GM21390 (cell line): Measurements from ENCODE around the gene ITPR2.

ENCODE experiments used
- ATAC-seq: cut with Tn5 transposase; IDR thresholded peaks from one replicate; pipeline ENCODE4 v1.9.1; 2021; ENCODE audit not compliant: unreplicated experiment

Gene ITPR2

DNA sequence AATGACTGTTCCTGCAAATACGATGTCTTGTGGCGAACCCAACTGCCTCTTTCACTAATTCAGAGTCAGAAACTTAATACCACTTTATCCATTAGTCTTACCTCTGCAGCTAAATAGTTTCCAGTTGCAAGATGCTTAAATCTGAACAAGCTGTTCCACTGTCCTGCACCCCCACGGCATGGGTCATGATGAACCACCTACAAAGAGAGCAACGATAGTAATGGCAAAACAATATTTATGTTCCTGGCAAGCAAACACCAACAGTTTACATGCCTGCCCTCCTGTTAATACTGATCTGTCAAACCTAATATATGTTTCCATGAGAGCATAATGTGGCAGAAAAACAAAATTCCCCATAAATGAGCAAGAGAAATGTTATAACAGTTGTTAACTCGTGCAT lies 121.9 kb downstream of the ITPR2 start:
- ATAC-seq, result no peak

DNA sequence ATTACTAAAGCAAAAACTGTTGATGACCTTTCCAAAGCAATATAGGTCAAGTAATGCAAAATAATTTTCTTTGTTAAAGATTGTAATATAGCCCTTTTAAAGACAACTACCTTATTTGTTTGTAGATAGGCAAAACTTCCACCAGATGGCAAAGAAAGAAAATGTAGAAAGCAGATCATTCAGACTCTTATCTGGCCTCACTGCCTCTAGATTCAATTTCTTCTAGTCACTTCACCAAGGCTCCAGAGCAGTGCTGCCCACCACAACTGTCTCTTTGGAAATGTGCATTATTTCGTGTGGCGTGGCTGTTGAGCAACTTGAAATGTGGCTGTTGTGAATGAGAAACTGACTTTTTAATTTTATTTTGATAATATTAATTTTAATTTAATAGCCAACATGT lies 127.1 kb downstream of the ITPR2 start:
- ATAC-seq, result no peak

DNA sequence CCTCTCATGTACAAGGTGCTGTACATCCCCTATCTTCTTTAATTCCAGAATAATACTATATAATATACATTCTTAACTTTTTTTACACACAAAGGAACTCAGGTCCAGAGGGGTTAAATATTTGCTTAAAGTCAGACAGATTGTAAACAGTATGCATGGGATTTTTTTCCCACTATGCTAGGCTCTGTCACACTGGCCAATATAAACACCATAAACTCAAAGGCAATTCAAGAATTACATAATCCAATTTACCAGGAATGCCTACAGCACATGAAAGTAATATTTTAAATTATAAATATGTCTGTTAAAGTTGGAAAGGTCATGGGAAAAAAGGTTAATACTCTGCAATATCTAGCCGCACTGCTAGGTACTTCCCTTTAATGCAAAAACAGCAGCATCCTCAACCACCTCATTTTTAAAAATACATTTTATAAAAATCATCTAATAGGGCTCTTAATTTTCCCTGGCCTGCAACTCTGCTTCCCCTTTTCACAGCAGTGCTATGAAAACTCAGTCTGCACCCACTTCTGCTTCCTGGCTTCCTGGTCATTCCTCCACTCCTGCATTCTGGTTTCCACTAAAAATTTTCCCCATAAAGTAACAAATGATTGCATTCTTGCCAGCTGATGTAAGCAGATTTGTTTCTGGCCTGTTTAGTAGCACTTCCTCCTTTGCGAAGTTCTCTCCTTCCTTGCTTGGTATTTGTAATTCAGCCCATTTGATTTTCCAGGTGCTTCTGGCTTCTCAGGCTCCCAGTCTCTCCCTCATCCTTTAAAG lies 128.1 kb downstream of the ITPR2 start:
- no peak for ATAC-seq

DNA sequence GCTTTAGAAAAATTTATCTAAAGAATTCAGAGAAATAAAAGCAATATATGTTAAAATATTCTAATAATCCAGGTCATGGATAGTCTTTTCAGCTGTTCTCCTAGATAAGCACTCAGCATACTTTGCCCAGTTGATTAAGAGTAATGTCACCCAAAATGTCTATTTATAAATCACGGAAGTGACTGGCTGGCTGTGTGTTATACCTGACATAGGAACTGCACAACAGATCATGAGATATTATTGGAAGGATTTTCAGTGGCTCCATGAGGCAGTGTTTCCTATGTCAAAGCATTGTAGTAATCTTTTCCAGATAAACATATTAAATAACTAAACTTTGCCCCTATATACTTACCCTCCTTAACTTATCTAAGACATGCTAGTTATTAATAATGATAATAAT lies 128.8 kb downstream of the ITPR2 start:
- no peak for ATAC-seq

DNA sequence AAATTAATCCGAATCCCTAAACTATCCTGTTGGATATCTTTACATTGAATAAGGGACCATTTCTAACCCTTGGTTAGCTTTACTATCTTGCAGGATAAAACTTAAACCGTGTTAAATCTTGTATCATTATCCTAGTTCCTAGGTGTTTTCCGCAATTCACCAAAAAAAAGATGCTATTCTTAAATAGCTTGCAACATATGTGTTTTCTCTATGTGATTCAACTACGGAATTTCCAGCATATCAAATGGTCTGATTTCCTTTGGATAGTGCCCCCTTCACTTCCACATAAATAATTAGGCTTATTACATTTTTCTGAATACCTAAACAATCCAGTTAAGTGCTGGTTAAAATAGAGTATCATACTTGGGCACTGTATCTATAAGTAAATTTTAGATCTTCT lies 130.3 kb downstream of the ITPR2 start:
- ATAC-seq, result no peak

DNA sequence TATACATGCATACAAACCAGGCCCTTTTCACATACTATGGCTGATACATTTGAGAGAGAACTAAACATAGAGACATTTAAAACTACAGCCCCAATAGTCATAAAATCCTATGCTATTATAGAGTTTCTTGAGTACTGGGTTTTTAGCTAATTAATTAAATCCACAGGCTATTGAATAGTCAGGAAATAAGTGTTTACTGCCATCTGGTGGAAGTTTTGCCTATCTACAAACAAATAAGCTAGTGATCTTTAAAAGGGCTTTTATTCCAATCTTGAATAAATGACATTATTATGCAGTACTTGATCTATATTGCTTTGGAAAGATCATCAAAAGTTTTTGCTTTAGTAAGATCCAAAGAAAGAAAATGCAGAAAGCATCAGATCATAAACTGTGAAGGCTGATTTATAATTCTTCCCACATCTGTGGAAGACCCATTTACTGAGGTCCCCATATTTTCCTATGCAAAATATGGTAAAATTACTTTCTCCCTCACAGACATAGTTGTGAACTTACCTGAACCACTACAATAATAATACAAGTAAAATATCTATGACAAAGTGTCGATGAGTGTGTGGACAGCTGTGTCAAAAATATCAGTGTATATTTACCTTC lies 131.3 kb downstream of the ITPR2 start:
- ATAC-seq, result no peak

DNA sequence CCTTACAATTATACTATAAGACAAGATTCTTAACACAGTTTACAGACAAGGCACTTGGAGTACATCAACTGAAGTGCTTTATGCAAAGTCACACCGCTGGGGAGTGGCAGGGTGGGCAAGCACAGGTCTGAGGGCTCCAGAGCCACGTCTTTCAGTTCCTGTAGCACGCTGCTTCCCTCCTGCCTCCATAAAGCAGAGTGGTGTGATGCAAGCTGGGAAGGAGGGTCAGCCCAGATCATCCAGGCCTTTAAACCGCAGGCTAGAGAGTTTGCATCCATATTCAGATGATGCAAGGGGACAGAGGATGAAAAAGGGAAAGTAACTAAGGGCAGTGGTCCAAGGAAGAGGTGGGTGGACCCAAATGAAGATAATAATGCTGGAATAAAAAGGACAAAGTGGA lies 132.6 kb downstream of the ITPR2 start:
- ATAC-seq, result no peak

DNA sequence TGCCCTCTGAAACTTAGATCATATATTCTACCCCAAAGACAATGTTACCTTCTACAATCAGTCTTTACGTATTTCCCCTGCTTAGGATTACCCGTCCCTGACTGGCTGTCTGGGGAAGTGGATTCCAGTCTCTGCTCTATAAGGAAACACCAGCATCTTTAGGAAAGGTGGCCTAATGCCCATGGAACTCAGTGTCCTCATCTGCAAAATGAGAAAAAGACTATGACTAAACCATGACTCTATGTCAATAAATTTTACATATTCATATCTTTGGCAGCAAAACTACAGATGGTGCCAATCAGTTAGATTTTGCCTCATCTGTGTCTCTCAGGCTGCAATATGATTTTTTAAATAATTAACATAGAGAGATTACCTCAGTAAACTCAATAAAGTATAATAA lies 133.8 kb downstream of the ITPR2 start:
- ATAC-seq, result no peak

DNA sequence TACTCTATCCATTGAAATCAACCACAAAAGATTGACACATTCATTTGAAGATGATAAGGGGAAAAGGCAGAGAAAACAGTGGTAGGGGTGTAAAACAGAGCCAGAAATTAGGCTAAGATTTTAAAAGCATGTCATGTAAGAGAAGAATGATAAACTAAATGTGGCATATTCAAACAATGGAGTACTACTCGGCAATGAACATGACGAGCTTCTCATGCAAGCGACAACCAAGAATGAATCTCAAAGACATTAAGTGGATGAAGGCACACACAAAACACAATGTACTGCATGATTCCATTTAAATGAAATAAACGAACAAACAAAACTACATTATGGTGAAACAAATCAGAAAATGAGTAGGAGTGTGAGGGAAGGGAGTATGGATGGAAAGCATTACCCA lies 134.8 kb downstream of the ITPR2 start:
- ATAC-seq, result no peak

DNA sequence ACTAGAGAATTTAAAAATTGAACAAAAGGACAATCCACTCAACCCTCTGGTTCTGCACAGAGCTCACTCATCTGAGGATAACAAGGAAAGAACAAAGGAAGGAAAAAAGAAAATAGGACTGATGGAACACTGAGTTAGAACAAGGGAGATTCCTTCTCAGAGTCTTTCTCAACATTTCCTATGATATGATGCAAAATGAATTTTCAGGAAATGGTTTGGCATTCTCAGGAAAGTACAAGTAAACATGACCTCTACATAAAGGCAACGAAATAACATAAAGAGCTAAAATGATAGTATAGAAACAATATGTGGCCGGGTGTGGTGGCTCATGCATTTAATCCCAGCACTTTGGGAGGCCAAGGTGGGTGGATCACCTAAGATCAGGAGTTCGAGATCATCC lies 135.8 kb downstream of the ITPR2 start:
- ATAC-seq, result no peak

DNA sequence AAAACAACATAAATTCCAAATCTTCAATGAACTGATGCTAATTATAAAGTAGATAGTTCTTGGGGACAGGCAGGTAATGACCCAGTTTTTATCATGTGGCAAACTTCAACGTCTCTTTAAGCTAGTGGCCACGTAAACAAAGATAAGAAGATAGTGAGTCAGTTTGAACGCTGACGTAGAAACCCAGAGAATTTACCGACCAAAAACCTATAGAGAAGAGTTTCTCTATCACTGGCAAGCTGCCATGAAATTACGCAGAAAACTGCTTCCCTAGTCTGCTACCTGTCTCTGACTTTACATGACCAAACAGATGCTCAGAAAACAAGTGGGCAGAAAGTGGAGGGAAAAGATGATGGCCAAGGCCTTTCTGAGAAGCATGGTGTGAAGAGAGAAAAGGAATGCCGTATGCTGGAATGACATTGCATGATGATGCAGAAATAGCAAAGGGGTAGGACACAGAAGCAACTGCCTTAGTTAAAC lies 136.3 kb downstream of the ITPR2 start:
- ATAC-seq, result no peak

DNA sequence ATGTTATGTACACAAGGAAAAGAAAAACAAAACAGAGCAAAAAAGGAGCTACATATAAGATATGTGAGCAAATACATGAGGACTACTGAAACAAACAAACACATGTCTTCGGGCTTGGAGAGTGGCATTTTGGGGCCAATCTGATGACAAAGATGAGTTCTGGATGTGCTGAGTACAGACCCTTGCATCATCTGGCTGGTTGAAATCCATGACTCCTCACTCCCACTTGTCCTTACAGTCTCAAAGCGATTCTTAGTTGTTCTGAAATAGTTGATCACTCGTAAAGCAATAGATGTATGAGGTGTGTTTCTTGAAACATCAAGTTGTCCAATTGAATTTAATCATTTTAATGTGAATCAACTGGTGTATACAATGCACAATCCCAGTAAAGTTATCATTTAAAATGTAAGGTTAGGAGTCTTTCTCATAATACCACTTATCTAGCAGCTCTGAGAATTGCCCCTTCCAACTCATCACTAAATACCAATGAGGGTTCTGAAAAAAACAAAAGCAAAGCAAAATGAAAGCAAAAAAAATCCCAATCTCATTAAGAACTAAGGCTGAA lies 136.9 kb downstream of the ITPR2 start:
- no peak for ATAC-seq

DNA sequence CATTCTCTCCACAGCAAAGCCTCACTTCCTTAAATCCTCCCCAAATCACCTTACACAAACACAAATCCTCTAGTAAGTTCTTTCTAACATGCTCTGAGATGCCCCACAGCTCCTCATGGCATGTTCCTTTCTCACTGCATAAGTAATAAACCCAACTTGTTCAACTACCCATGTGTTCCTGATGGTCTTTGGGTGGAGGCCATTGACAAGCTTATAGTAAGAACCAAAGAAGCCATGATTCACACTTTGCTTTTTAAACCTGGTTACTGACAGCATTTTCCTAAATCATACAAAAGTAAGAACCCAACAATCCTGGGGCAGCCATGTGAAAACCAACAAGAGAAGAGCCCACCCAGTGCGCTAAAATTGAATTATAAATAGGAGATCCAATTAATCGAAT lies 138.6 kb downstream of the ITPR2 start:
- no peak for ATAC-seq

DNA sequence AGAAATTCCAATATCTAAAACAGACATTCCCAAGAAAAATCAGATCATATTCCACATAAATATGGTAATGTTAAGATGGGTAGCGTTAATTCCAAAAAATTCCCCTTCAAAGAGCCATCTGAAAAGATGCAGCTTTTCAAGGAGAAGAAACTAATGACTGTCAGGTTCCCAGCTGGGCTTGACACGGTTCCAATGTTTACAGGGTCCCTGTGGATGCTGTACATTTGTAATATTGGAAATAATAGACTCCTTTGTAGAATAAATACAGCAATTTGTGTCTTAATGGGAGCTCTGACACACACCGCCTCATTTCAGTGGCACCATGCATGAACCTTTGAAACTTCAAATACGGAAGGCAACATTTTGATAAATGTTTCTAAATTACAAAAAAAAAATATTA lies 140.6 kb downstream of the ITPR2 start:
- ATAC-seq, result no peak

DNA sequence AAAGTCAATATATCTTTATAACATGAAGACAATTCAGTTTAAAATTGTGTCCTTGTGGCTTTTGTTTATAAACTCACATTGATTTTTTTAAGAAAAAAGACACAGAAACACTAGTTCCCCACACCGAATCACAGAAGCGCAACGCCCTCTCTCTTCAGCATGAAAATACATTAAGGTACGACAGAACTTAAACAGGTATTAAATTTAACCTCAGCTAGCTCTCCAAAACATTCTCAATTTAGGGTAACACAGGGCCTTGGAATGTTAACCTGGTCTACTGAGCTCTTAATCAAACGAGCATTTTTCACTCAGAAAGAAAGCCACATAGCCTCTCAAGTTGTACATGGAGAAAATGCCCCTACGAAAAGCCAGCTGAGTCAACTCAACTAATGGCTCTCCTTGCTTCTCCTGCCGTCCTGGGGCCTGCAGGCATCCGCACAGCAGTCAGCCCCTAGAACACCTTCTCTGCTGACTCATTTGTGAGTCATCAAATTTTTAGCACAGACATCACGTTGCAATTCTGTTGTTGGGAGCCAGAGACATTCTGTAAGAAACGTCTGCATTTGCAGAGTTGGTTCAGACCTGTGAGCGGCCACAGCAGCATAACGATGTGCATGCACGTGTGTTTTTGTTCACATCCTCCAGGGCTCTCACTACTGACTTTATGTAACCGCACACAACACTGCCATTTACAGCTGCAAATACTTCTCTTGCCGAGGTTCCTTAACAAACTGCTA lies 141.6 kb downstream of the ITPR2 start:
- no peak for ATAC-seq

DNA sequence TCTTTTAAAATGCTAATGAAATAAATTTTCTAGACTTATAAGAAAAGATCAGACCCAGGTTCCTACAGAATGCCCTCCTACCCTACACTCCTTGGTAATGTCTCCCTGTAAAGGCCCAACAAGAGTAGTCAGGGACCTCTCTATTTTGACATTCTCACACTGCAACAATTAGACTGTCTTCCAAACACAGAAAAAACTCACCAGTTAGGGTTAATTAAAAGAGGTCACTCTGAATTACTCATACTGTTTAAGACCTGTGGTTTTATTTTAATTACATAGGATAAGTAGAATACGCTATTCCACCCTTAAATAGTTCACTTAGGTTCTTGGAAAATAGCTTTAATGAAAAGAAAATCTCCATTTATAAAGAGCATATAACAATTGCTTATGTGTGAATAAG lies 142.4 kb downstream of the ITPR2 start:
- no peak for ATAC-seq

DNA sequence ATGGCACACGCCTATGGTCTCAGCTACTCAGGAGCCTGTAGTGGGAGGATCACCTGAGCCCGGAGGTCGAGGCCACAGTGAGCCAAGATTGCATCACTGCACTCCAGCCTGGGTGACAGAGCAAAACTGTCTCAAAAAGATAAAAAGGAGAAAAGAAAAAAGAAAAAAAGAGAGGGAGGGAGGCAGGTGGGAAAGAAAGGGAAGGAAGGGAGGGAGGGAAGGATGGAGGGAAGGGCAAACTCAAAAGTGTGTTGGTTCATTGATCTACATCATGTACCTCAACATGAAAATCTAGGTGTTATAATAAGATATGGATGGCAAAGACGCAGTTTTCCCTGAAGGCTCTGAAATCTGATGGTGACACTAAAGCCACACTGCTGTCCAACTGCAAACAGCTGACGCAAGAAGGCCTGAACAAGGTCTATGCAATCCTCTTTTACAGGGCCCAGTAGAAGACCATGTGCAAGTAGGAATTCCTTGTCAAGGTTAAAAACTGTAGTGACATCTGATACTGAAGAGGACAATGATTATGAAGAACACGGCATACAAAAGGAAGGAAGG lies 143.6 kb downstream of the ITPR2 start:
- ATAC-seq, result no peak

DNA sequence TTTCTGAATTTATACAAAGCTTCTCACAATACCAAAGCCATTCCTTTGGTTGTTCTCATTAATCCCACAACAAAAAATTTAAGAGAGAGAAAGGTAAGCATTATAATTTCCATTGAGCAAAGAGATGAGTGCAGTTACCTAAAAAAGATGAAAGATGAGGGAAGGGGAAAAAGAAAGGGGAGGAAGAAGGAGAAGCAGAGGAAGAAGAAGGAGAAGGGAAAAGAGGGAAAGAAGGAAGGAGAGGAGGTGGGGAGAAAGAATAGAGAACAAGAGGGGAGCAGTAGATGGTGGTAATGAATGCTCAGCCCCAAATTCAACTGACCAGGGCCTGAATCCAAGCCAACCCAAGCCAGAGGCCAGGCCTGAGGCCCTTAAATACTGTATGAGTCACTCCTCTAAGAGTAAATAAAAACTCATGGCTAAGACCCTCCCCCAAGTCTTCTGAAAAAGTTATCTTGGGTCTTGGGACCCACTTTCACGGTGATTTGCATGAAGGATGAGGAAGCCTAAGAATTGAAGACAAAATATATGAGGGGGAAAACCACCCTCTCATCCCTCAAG lies 144.6 kb downstream of the ITPR2 start:
- ATAC-seq, result no peak

DNA sequence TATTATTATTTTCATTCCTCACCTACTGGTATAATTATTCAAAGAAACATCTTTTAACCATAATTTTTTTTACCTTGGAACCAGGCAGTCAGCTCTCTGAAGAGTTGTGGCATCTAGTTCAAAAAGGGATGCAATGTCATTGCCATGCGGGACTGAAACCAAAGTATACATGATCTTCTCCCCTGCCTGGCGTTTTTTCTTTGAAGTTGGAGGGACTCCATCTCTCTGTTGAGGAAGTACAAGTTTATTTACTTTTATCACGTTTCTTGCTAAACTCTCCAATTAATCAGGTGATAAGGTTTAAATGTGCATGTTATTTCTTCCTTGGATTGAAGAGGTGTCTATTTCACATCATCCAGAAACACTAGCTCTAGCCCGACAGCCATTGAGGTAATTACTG lies 146.6 kb downstream of the ITPR2 start:
- ATAC-seq, result no peak

DNA sequence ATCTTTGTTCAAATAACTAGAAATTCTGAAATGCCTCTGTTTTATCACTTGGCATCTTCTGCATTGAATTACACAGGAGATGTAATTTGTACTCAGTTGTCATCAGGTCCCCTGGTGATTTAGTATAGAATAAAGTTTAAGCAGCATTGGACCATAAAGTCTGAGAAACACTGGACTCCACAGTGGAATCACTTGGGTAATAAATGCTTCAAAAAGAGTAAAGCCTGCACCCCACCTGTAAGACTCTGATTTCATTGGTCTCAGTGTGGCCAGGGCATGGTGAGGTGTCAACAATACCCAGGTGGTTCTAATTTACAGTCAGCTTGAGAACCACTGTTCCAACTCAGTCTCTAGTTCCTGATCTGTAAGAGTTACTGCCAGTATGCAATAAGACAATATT lies 148.9 kb downstream of the ITPR2 start:
- no peak for ATAC-seq

DNA sequence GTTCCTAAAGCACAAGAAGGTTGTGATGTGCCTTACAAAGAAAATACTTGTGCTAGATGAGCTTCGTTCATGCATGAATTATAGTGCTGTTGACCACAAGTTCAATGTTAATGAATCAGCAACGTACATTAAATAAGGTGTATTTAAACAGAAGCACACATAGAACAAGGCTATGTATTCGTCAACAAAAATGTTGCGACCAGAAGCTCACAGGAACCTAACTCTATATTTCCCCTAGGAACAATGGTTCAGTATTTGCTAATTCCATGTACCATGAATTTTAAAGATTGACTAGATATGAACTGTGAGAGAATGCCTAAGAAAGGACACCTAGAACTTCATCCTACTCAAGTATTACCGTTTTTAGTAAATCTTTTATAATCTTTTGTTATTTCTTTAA lies 149.6 kb downstream of the ITPR2 start:
- ATAC-seq, result no peak
